ENCODE results near the gene PITPNM3.

PITPNM3 gene

GRCh38 chr17:6558932-6559752 lies 2.8 kb upstream of the PITPNM3 start:
- Histone ChIP-seq H3K4me3 (ENCODE audit: low read depth, low read length) (no peak overlapping the region), H3K4me2 (ENCODE audit: low read length) (no peak overlapping the region), H3K9ac (no peak overlapping the region), H3K27ac (no peak overlapping the region), H3K9me3 (ENCODE audit: control insufficient read depth, low read length) (no peaks in the 10 kb centered on the region), H3K27me3 (ENCODE audit: control insufficient read depth, insufficient read depth, low read length) (no peaks in the 10 kb centered on the region), H3K36me3 (ENCODE audit: control insufficient read depth, insufficient read depth, low read length) (no peaks in the 10 kb centered on the region), H2AFZ (no peak overlapping the region), H3K4me1 (no peaks in the 10 kb centered on the region), H3K79me2 (no peaks in the 10 kb centered on the region)
- TF ChIP-seq CTCF (IDR thresholded peaks at IDR 0.05): no peak

GRCh38 chr17:6558276-6558675 lies 1.9 kb upstream of the PITPNM3 start:
- Histone ChIP-seq H3K27me3 (ENCODE audit: control insufficient read depth, insufficient read depth, low read length) (no peaks in the 10 kb centered on the region), H3K4me2 (ENCODE audit: low read length) (no peak overlapping the region), H3K4me3 (ENCODE audit: low read depth, low read length) (no peak overlapping the region), H3K36me3 (ENCODE audit: control insufficient read depth, insufficient read depth, low read length) (no peaks in the 10 kb centered on the region), H3K9ac (no peak overlapping the region), H3K27ac (no peak overlapping the region), H3K4me1 (no peaks in the 10 kb centered on the region), H2AFZ (no peak overlapping the region), H3K79me2 (no peaks in the 10 kb centered on the region), H3K9me3 (ENCODE audit: control insufficient read depth, low read length) (no peaks in the 10 kb centered on the region)
- no peak for TF ChIP-seq CTCF (IDR thresholded peaks at IDR 0.05)

GRCh38 chr17:6557040-6557438 lies 684 bp upstream of the PITPNM3 start:
- no peaks in the 10 kb centered on the region for H3K4me1 ChIP-seq
- TF ChIP-seq CTCF (IDR thresholded peaks at IDR 0.05): no peak
- no peaks in the 10 kb centered on the region for H3K9me3 ChIP-seq (ENCODE audit: control insufficient read depth, low read length)
- H3K79me2 ChIP-seq: no peaks in the 10 kb centered on the region
- H3K27ac ChIP-seq: no peak overlapping the region
- peak overlapping the region; percentile 37 for H3K4me3 ChIP-seq (ENCODE audit: low read depth, low read length)
- H3K36me3 ChIP-seq (ENCODE audit: control insufficient read depth, insufficient read depth, low read length): no peaks in the 10 kb centered on the region
- peak overlapping the region; percentile 84 for H2AFZ ChIP-seq
- no peak overlapping the region for H3K9ac ChIP-seq
- peak overlapping the region; percentile 89 for H3K4me2 ChIP-seq (ENCODE audit: low read length)
- no peaks in the 10 kb centered on the region for H3K27me3 ChIP-seq (ENCODE audit: control insufficient read depth, insufficient read depth, low read length)

- Histone ChIP-seq H3K4me2 (ENCODE audit: low read length) (peak overlapping the region; percentile 71), H3K9me3 (ENCODE audit: control insufficient read depth, low read length) (no peaks in the 10 kb centered on the region), H3K79me2 (no peaks in the 10 kb centered on the region), H3K4me1 (no peaks in the 10 kb centered on the region), H3K9ac (no peak overlapping the region), H3K36me3 (ENCODE audit: control insufficient read depth, insufficient read depth, low read length) (no peaks in the 10 kb centered on the region), H2AFZ (peak overlapping the region; percentile 84), H3K27ac (no peak overlapping the region), H3K27me3 (ENCODE audit: control insufficient read depth, insufficient read depth, low read length) (no peaks in the 10 kb centered on the region), H3K4me3 (ENCODE audit: low read depth, low read length) (peak overlapping the region; percentile 40)
- no peak for TF ChIP-seq CTCF (IDR thresholded peaks at IDR 0.05)
Measured at GRCh38 chr17:6555331-6556120, 829 bp downstream of the PITPNM3 start.
